IMR-90 (cell line): ENCODE data around the gene QRFP.

ENCODE experiments used
- CTCF ChIP-seq: conservative IDR thresholded peaks from 2 replicates; pipeline ENCODE4 v1.5.1; 2012; ENCODE audit warnings: mild to moderate bottlenecking, low read depth, low read length, improper control_type of control experiment
- MAZ ChIP-seq: IDR thresholded peaks from 2 replicates; pipeline ENCODE4 v1.6.1; 2012; ENCODE audit warnings: low read depth, mild to moderate bottlenecking, low read length, improper control_type of control experiment, moderate library complexity, borderline replicate concordance
- POLR2A ChIP-seq: IDR thresholded peaks from 2 replicates; pipeline ENCODE4 v1.6.1; 2012; ENCODE audit warnings: mild to moderate bottlenecking, low read depth, low read length
- RCOR1 ChIP-seq: IDR thresholded peaks from 2 replicates; pipeline ENCODE4 v1.6.1; 2012; ENCODE audit warnings: mild to moderate bottlenecking, low read length, improper control_type of control experiment; ENCODE audit not compliant: insufficient replicate concordance
- RFX5 ChIP-seq: IDR thresholded peaks from 2 replicates; pipeline ENCODE4 v1.8.0; 2012; ENCODE audit warnings: low read depth, mild to moderate bottlenecking, low read length, moderate library complexity
- TF ChIP-seq, protein P1 (sequence below): fragments of 150-350 bp; IDR thresholded peaks from 2 replicates; pipeline ENCODE4 v1.6.1; 2017; ENCODE audit warnings: mild to moderate bottlenecking, antibody characterized with exemption, low read length, low read depth

GRCh38 chr9:130864541-130864940 lies 32.1 kb downstream of the QRFP start:
- TF ChIP-seq CTCF (no peak), POLR2A (no peak), RCOR1 (no peak), RFX5 (no peak), MAZ (no peak)
- TF ChIP-seq, protein P1, sequence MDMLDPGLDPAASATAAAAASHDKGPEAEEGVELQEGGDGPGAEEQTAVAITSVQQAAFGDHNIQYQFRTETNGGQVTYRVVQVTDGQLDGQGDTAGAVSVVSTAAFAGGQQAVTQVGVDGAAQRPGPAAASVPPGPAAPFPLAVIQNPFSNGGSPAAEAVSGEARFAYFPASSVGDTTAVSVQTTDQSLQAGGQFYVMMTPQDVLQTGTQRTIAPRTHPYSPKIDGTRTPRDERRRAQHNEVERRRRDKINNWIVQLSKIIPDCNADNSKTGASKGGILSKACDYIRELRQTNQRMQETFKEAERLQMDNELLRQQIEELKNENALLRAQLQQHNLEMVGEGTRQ = no peak
